CD4-positive, alpha-beta T cell treated with Interleukin-4 for 4 hours (primary cell): ENCODE measurements around the gene CACNB4.
"Not testable (repeated sequence)": the region's sequence is repeated elsewhere in the genome, so short reads cannot be mapped to it uniquely, and the experiment has no call there.

Source experiments
- DNase-seq: peaks from one replicate; pipeline ENCODE4 v3.0.0-alpha.2; 2020

The CACNB4 gene

GRCh38 chr2:152016181-152017120 lies 82.4 kb downstream of the CACNB4 start:
- DNase-seq: no peak

GRCh38 chr2:152015552-152015951 lies 83.3 kb downstream of the CACNB4 start:
- DNase-seq: no peak

GRCh38 chr2:152012697-152013096 lies 86.1 kb downstream of the CACNB4 start:
- no peak for DNase-seq

DNA sequence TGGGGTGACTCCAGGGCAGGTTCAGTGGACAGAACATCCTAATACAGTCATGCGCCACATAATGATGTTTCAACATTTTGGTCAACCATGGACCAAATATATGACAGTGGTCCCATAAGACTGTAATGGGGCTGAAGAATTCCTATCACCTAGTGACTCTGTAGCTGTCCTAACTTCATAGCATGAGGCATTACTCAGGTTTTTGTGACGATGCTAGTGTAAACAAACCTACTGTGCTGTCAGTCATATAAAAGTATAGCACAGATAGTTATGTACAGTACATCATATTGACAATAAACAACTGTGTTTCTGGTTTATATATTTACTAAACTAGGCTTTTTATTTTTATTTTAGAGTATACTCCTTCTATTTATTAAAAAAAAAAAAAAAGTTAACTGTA lies 87.1 kb downstream of the CACNB4 start:
- DNase-seq: no peak

DNA sequence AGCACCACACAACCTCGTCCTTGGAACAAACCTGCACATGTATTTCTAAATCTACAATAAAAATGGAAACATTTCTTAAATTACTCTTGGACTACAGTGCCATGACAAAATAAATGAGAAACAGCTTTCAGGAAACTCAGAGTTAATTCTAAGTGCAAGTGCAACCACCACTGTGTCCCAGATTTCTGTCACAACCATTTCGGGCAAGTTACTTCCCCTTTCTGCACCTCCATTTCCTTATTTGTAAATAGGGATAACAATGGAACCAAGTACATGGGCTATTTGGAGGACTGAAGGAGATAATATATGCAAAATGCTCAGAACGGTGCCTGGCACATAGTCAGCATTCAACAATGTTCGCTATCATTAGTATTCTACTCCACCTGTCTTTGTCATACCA lies 93.2 kb downstream of the CACNB4 start:
- no peak for DNase-seq

- DNase-seq: not testable (repeated sequence)
These were observed 95.6 kb downstream of the CACNB4 start for GRCh38 chr2:152003283-152003682.

- DNase-seq: peak; percentile 47
These were observed 99.8 kb downstream of the CACNB4 start for GRCh38 chr2:151999053-151999452.

DNA sequence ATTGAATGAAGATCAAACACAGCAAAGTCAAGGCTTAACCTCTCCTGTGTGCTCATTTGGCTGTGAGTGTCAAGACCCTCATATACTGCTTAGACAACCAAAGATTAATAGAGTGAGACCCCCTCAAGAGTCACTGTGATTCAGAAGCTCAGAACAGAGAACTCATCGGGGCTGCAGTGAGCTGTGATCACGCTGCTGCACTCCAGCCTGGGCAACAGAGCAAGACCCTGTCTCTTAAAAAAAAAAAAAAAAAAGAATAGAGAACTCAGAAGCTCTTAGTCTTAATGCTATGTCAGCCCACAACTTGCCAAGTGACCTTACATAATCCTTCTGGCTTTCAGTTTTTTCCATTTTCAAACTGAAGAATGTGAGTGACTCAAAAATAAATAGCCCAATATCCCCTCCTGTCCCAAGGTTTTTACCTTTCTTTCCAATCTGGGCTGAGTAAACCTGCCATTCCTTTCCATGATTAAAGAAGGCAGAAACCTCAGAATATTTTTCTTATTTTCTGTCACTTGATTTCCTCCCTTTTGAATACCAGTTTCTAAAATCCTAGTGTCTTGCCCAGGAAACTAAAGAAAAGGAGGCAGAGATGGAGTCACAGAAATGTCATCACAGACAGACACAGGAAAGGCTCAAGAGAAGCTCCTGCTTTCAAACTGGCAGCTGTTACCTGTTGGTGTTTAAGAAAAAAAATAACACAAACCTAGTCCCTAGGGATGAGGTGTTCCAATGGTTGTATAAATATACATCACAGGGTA lies 102.4 kb downstream of the CACNB4 start:
- DNase-seq: no peak

- no peak for DNase-seq
These were observed 103.7 kb downstream of the CACNB4 start for GRCh38 chr2:151995161-151995557.

DNA sequence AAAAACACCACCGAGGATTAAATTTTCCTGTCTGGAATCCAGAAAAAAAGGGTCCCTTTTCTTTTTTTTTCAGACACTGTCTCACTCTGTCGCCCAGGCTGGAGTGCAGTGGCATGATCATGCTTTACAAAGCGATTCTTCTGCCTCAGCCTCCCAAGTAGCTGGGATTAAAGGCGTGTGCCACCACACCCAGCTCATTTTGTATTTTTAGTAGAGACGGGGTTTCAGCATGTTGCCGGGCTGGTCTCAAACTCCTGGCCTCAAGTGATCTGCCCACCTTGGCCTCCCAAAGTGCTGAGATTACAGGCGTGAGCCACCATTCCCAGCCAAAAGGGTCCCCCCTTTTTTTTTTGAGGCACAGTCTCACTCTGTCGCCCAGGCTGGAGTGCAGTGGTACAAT lies 104.7 kb downstream of the CACNB4 start:
- DNase-seq: not testable (repeated sequence)

DNA sequence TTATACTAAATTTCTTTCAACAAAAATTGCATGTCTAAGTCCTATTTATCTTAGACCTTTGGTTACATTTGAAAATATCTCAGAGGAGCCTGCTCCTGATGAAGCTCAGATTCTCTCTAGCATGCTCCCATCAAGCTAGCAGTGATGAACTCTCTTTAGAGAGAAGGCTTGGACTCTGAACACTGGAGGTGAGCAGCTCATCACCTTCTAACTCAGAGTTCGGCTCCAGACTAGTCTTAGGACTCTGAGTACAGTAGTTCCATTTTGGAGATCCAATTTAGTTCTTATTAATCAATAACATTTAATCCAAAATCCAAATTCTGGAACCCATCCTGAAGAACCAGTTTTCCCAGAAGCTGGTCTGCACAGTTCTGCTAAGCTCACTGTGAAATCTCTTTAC lies 107.8 kb downstream of the CACNB4 start:
- DNase-seq: no peak

- no peak for DNase-seq
These were observed 109.5 kb downstream of the CACNB4 start for GRCh38 chr2:151989378-151989777.

- no peak for DNase-seq
These were observed 111.4 kb downstream of the CACNB4 start for GRCh38 chr2:151987484-151987883.

DNA sequence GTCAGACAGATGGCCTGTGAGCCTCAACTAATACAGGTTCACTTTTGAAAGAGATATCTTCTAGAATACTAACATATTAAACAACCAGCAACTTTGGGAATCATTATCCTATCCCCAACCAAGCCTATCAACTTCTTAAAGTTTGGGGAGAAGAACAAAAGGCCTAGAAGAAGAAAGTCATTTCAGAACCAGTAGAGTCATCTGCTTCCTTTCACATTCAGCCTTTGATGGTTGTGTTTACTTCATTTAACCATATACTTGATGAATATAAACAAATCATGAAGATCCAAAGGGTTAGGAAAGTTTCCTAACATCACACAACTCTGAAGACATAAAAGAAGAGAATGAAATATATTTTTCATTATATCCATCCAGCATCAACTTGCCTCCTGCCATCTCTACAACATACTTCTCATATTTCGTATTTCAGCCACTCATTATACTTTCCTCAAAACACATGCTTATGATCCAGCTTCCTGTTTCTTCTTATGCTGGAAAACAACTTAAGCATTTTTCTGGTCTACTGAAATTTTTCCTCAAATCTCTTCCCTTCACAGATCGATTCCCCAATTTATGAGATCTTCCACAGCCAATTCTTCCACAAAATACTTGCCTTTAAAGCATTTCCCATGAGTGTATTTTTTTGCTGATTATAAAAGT lies 114.3 kb downstream of the CACNB4 start:
- DNase-seq: no peak

DNA sequence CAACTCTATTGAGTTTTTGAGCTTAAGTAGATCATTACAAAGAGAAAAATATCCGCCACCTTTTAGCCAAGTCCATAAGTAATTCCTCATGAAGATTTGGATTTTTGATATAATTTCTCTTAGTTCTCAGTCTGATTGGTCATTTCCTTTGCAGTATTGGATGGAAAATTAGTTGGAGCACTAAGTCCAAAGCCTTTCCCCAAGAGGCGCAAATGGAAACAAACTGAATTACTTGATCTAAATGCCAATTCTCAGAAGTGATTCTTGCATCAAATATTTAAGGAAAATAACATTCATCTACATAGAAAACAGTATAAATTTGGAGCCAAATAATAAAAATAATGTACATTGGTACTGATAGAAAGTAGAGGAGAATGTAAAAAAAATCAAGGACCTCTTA lies 115.6 kb downstream of the CACNB4 start:
- DNase-seq: no peak

DNA sequence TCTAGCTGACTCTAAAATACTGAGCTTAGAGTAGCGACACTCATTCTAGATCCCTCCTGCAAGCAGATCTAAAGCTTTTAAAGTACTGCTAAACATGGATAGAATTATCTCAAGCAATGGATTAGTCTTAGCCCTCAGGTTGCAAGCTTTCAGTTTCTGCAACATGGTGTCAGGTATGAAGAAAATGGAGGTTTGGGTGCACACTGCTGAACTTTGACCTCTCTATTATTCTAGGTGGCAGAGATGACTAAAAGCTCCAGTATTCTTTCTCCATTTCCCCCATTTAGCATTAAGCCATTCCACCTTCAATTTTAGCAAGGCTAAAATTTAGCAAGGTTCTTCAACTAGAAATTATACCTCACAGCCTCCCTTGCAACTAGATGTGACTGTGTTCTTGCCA lies 117.0 kb downstream of the CACNB4 start:
- DNase-seq: no peak

DNA sequence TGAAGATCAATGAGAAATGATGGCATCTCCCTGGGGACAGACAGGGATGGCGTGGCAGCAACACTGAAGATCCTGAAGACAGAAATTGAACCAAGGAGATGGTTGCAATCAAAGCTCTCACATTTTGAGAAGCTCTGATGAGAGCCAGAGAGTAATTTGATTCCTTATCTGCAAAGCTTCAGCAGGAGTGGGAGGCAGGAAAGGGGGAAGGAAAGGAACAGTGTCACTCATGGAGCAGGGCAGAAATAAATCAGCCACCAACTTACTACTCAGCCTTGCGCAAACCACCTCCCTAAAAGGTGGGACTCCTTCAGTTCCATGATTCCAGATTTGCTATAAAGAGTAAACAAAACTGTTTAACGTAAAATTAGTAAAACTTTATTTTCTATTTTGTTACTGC lies 119.2 kb downstream of the CACNB4 start:
- no peak for DNase-seq

DNA sequence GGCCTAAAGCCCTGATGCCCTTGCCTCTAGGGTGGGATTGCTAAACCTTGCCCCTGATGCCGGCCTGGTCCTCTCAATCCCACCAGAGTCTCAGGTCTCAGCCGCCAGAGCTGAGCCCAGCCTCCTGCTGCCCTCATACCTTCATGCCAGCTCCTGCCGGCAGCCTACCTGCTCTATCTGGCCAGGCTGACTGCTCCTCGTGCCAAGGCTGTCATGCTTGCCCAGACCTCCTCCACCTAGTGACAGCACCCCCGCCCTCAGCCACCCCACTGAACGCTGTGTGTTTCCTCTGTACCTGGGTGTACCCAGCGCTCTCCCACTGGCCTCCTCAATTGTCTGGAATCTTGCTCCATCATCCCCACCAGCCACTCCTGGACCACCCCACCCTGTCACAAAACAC lies 120.1 kb downstream of the CACNB4 start:
- no peak for DNase-seq

DNA sequence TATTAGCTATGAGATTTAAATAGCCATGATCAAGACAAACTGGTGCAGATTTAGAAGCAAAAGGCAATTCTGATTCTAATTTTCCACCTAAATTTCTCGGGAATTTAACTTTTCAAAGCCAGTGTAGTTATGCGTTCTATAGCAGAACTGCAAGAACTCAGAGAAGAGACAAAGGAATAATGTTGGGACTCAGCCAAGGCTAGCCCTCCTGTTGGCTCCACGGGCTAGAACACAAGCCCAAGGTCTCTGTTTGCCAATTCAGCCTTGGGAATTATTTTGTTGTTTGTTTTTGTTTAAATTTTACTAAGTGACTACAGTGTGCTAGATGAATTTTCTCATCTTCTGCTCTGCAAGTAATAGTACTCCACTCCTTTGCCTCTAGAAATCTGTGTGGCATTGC lies 121.2 kb downstream of the CACNB4 start:
- DNase-seq: no peak

- no peak for DNase-seq
These were observed 121.9 kb downstream of the CACNB4 start for GRCh38 chr2:151976945-151977353.

DNA sequence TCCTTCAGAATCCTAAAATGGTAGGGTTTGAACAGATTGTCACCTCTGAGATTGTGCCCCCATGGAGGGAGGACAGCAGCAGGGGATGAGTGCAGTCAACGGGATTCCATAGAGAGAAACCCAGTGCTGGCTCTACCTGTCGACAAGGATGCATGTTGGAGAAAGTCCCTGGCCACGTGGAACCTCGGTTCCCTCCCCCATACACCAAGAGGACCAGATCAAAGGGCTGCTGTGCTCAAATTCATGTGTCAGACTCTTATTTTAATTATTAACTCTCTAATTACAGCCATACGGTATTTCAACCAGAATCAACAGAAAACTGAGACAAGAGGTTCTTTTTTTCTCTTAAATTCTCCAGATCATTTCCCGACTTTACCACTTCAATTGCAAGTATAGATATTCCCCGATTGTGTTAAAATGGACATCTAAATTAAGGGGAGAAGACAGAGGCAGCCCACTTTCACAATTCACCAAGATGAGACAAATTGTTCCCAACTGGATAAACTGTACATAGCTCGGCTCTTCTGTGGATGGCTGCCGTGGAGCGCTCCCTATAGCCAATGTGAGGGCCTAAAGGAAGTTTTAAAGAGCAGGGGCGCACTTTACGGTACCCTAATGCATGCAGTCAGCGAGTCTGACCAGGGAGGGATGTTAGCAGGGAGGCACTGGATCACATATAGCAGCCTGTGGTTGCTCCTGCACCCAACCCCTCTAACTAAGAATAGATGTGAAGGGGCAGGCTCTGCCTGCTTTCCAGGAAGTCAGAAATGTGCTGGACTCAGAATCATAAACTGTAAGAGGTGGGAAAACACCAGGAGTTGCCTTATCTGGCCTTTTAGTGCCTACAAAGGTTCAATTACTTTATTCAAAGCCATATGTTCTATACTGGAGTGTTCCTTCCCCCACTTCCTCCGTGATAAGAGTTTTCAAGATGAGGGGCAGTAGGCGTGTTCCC lies 123.1 kb downstream of the CACNB4 start:
- DNase-seq: no peak

- DNase-seq: no peak
These were observed 123.9 kb downstream of the CACNB4 start for GRCh38 chr2:151974988-151975387.

DNA sequence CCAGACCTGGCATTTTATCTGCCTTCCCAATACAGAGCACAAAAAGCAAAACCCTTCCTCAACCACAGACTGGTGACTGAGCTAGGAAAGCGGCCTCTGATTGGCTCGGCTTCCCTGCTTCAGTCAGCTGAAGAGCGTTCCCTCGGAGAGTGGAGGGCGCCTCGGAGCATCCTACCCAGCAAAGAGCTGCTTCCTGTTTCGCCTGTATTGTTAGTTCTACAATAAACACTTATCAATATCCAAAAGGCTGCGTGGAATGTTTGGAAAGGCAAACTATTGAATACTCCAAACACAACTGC lies 125.0 kb downstream of the CACNB4 start:
- no peak for DNase-seq
